Activated naive CD4-positive, alpha-beta T cell treated with anti-CD3 and anti-CD28 coated beads, Interleukin-2, amount 50 U/mL, for 72 hours (primary cell): ENCODE results near the gene UVSSA. TPM values are rescaled to one million over a fixed set of nuclear protein-coding genes. Genes with fewer than 3 reads are reported as not detected.
"Not testable (repeated sequence)": the region's sequence is repeated elsewhere in the genome, so short reads cannot be mapped to it uniquely, and the experiment has no call there.

Experiments used
- ATAC-seq, 2 donors: fragments of 150-1000 bp; cut with Tn5 transposase; 2 replicates each; pipeline ENCODE4 v1.10.0; 2021; ENCODE audit warnings: mild to moderate bottlenecking in 2 of 2, moderate library complexity in 2 of 2
- DNase-seq, 2 donors: peaks; one replicate each; pipeline ENCODE4 v3.0.0; 2021 to 2022; ENCODE audit warnings: low spot score in 2 of 2
- H3K27ac Mint-ChIP-seq, 2 donors: one replicate each; pipeline ENCODE4 v1.8.0; 2022; ENCODE audit warnings: mild to moderate bottlenecking in 2 of 2, mixed read lengths in 2 of 2
- H3K36me3 Mint-ChIP-seq, 2 donors: one replicate each; pipeline ENCODE4 v1.8.0; 2022; ENCODE audit warnings: mixed read lengths in 2 of 2
- H3K9me3 Mint-ChIP-seq, 2 donors: one replicate each; pipeline ENCODE4 v1.8.0; 2022; ENCODE audit warnings: mixed read lengths in 2 of 2
- total RNA-seq, 2 donors: library from RNA; stranded (reverse); gene quantifications; one replicate each; pipeline ENCODE4 v1.2.3, GENCODE V29; 2022

Gene UVSSA
- total RNA-seq, 2 donors from 2014 or later, result 19.1 to 23.8 TPM

- H3K27ac Mint-ChIP-seq, result peak overlapping the region in 1 of 2 donors; percentile 70
- H3K36me3 Mint-ChIP-seq, result peaks cover 0 to 4% of the 10 kb centered on the region in 2 donors
- ATAC-seq (no peak), DNase-seq (no peak)
- no peaks in the 10 kb centered on the region for H3K9me3 Mint-ChIP-seq
These were observed 21.1 kb upstream of the UVSSA start for GRCh38 chr4:1325681-1326635.

- H3K27ac Mint-ChIP-seq, result no peak overlapping the region
- DNase-seq, result no peak
- H3K36me3 Mint-ChIP-seq, result peaks cover 0 to 4% of the 10 kb centered on the region in 2 donors
- H3K9me3 Mint-ChIP-seq, result no peaks in the 10 kb centered on the region
- ATAC-seq, result no peak
These were observed 20.1 kb upstream of the UVSSA start for GRCh38 chr4:1326751-1327525.

- DNase-seq (no peak), ATAC-seq (no peak)
- Mint-ChIP-seq H3K27ac (no peak overlapping the region), H3K36me3 (peaks cover 0 to 4% of the 10 kb centered on the region in 2 donors), H3K9me3 (no peaks in the 10 kb centered on the region)
These were observed 19.3 kb upstream of the UVSSA start for GRCh38 chr4:1327526-1328266.

- no peaks in the 10 kb centered on the region for H3K9me3 Mint-ChIP-seq
- H3K36me3 Mint-ChIP-seq, result peaks cover 0 to 4% of the 10 kb centered on the region in 2 donors
- no peak for DNase-seq
- no peak for ATAC-seq
- H3K27ac Mint-ChIP-seq, result no peak overlapping the region
These were observed 18.5 kb upstream of the UVSSA start for GRCh38 chr4:1328267-1329155.

- Mint-ChIP-seq H3K27ac (peak overlapping the region; percentile 44 to 80), H3K36me3 (peaks cover 4 to 11% of the 10 kb centered on the region in 2 donors), H3K9me3 (peaks cover 0 to under 1% of the 10 kb centered on the region in 2 donors)
- no peak for DNase-seq
- ATAC-seq, result no peak
These were observed 17.3 kb upstream of the UVSSA start for GRCh38 chr4:1329408-1330371.

DNA sequence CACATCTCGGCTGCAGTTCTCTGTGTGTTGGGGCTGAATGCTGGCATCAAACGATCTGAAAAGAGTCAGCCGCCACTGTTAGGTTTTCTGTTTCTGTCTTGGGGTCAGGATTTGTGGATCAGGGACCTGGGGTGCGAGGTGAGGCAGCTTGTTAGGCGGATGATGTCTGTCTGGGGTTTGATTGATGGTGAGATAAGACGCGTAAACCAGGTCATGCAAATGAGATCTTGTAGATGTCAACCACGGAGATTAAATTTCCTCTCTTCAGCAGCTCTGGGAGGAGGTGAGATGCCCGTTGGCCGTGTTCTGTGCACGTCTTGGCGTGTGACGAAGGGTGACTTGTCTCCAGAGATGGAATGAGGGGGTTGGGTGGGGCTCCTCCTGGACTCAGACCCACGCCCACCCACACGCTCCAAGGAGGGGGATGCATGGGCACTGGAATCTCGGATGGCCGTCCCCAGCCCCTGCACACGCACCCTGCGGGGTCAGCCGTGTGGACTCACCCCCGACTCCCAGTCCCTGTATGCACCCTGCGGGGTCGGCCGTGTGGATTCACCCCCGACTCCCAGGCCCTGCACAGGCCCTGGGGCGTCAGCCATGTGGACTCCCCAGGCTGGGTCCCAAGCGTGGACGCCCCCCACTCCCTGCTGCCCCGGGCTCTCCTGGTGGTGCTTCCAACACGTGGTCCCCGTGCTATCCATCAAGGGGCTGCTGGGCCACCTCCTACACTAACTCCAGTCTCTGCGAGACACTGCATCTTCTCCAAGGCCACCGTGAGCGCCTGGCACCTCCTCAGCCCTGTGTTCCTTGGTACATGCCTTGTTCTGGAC lies 16.0 kb upstream of the UVSSA start:
- peaks cover 0 to 5% of the 10 kb centered on the region in 2 donors for H3K9me3 Mint-ChIP-seq
- H3K36me3 Mint-ChIP-seq, result peaks cover 9 to 17% of the 10 kb centered on the region in 2 donors
- DNase-seq, result no peak
- peak overlapping the region; percentile 69 to 80 for H3K27ac Mint-ChIP-seq
- peak; percentile 71 to 84 for ATAC-seq

DNA sequence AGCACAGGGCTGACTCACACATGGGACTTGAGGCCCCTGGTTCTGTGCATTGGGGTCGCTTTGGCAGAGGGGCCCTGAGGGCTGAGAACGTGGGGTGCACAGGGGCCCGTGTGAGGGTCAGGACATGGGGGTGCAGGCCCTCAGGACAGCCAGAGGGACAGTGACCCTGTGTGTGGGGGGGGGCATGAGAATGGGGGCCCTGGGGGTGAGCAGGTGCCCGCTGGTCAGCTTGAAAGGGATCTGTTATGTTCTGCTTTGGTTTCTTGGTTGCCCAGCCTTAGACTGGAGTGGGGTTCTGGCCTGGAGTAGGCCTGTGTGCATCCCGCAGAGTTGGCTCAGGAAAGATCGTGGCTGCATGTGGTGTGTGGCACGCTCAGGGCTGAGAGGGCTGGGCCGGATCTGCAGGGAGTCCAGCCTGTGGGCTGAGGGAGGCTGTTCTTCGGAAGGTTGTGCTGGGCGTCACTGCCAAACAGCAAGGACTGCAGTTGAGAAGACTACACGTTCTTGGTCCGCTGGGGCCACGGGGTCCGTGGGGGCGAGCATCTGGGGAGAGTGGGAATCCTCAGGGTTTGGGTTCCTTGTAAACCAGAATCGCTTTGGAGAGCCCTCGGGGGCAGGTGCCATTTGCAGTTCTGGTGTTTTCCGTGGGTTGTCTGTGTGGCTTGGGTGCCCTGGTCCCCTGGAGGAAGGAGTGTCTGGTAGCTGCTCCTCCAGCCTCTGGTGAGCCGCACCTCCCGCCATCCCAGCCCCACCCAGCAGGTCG lies 15.2 kb upstream of the UVSSA start:
- H3K27ac Mint-ChIP-seq, result peak overlapping the region in 1 of 2 donors; percentile 68

GRCh38 chr4:1332686-1333085 lies 14.3 kb upstream of the UVSSA start:
- Mint-ChIP-seq H3K27ac (no peak overlapping the region), H3K36me3 (peaks cover 15 to 35% of the 10 kb centered on the region in 2 donors), H3K9me3 (peaks cover 0 to 5% of the 10 kb centered on the region in 2 donors)
- ATAC-seq (no peak), DNase-seq (no peak)

More for the DNA sequence above, 15.2 kb upstream of the UVSSA start:
- ATAC-seq, result no peak
- DNase-seq, result no peak
- peaks cover 9 to 25% of the 10 kb centered on the region in 2 donors for H3K36me3 Mint-ChIP-seq
- peaks cover 0 to 5% of the 10 kb centered on the region in 2 donors for H3K9me3 Mint-ChIP-seq

DNA sequence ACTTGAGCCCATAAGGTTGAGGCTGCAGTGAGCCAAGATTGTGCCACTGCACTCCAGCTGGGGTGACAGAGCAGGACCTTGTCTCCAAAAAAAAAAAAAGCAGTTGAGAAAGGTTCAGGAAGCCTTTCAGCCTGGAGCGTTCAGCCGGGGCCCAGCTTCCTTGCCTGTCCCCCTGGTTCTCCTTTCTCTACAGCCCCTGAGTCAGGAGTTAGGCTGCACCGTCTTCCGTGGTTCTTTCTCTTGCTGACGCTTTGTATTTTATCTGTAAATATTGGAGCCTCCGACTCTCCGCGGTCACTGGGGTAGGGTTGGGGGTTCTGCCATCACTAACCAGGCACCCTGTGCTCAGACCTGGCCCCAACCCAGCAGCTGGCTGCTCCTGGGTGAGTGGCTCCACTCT lies 13.8 kb upstream of the UVSSA start:
- H3K27ac Mint-ChIP-seq, result no peak overlapping the region
- no peak for DNase-seq
- peaks cover 15 to 39% of the 10 kb centered on the region in 2 donors for H3K36me3 Mint-ChIP-seq
- H3K9me3 Mint-ChIP-seq, result peaks cover 0 to 5% of the 10 kb centered on the region in 2 donors
- no peak for ATAC-seq

GRCh38 chr4:1333851-1334578 lies 13.0 kb upstream of the UVSSA start:
- H3K9me3 Mint-ChIP-seq, ATAC-seq, DNase-seq: not testable (repeated sequence)
- peaks cover 18 to 42% of the 10 kb centered on the region in 2 donors for H3K36me3 Mint-ChIP-seq
- H3K27ac Mint-ChIP-seq, result peak overlapping the region in 1 of 2 donors; percentile 78

DNA sequence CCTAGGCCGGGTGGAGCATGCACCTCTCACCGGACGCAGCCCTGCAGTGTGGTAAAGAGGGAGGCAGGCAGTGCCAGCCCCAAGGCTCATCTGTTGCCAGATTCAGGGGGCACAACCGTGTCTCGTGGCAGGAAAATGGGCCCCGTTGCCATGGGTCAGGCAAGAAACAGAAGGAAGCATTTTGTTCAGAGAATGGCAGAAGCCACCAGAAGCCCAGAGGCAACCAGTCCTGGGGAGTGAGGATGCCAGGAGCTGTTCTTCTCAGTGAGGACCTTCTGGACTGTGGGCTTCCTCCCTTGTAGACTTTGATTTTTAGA lies 12.5 kb upstream of the UVSSA start:
- no peak for DNase-seq
- ATAC-seq, result no peak
- peak overlapping the region in 1 of 2 donors; percentile 78 for H3K27ac Mint-ChIP-seq
- H3K36me3 Mint-ChIP-seq, result peaks cover 23 to 43% of the 10 kb centered on the region in 2 donors
- peaks cover 0 to 5% of the 10 kb centered on the region in 2 donors for H3K9me3 Mint-ChIP-seq

- H3K9me3 Mint-ChIP-seq, ATAC-seq, DNase-seq: not testable (repeated sequence)
- Mint-ChIP-seq H3K27ac (peak overlapping the region; percentile 52 to 78), H3K36me3 (peaks cover 28 to 44% of the 10 kb centered on the region in 2 donors)
These were observed 11.7 kb upstream of the UVSSA start for GRCh38 chr4:1335193-1335883.
